Activated CD8-positive, alpha-beta memory T cell treated with anti-CD3 and anti-CD28 coated beads for 1 hour (primary cell): Measurements from ENCODE around the gene ATP2B1.
A peak's percentile ranks its signal among the peaks of the same experiment; 100 is the strongest.
"Not testable (repeated sequence)": the region's sequence is repeated elsewhere in the genome, so short reads cannot be mapped to it uniquely, and the experiment has no call there.

Experiments
- DNase-seq, 2 donors: peaks; one replicate each; pipeline ENCODE4 v3.0.0-alpha.2; 2020; ENCODE audit warnings: low read depth in 1 of 2; ENCODE audit errors: extremely low read depth in 1 of 2

ATP2B1 gene

DNA sequence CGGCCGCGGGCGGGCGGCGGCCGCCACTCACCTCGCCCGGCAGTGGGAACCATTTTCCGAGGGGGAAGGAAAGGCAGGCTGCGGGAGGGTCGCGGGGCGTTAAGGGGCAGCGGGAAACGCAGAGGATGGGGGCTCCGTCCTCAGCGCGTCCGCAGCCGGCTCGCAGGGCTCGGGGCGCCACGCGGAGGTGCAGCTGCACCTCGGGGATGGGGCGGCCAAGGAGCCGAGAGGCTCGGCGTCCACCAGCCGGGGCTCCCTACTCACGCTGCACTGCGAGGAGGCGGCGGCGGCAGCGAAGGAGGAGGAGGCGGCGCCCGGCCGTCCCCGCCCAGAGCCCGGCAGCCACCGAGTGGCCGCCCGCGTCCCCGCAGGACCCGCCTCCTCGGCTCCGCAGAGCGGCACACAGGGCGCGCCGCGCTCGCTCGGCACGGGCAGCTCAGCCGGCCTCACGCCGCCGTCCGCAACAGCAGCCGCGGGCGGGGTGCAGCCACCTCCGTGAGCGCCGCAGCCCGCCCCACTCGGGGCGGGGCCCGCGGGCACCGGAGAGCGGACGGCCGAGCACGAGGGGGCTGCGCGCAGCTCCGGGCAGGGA, at the start of gene ATP2B1:
Gene ATP2B1 (minus strand): TSS at position 274 of the 592 bp plus-strand sequence. CDS start 52,952 bp downstream, outside the sequence.
- DNase-seq: peak; percentile 57 to 76

DNA sequence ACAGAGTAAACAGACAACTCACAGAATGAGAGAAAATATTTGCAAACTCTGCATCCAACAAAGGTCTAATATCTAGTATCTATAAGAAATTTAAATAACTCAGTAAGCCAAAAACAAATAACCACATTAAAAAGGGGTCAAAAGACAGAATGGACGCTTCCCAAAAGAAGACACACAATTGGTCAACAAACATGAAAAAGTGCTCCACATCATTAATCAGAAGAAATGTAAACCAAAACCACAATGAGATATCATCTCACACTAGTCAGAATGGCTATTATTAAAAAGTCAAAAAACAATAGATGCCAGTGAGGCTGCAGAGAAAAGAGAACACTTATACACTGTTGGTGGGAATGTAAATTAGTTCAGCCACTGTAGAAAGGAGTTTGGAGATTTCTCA, 49.3 kb upstream of the ATP2B1 start:
- not testable (repeated sequence) for DNase-seq

DNA sequence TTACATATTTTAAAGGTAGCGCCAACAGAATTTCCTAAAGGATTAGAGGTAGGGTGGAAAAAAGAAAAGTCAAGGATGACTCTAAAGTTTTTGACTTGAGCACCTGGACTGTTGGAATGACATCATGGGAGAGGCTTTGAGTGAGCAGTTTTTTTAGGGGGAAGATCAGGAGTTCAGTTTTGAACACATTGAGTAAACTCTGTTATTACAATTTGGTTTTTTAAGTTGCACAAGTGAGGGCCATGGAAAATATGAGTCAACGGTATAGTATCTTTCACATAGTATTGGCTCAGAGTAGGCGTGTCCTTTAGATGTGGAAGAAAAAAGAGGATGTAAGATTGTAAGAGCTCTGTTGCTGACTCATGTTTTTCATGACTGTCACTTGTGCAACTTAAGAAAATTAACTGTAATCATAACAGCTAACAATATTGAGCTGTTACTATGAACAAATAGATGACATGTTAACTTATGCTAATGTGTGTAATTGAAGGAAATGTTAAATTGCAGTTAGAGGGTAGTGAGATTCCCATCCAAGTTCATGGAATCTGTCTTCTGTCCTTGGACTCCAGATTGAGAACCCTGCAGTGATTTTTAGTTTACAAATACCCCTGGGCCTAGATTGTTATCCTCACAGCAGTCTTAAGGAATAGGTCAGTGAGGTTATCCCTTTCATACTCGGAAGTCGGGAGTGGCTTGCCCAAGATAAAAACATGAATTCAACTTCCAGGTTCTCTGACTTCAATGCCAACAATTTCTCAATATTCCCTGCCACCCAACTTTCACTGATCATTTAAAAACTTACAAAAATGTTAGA, 48.2 kb upstream of the ATP2B1 start:
- no peak for DNase-seq

DNA sequence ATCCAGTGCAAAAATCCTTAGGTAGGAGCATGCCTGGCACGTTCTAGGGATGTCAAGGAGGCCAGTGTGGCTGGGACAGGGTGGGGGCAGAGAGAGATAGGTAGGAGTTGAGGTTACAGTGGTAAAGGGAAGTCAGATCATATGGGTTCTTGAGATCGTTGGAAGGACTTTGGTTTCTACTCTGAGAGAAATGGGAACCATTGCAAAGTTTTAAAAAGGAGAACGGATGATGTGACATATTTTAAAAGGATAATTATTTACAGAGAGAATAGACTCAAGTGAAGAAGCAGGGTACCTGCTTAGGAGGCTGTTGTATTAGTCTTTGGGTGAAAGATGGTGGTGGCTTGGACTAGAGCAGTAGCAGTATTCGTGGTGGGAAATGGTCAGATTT, 47.6 kb upstream of the ATP2B1 start:
- DNase-seq: no peak

DNA sequence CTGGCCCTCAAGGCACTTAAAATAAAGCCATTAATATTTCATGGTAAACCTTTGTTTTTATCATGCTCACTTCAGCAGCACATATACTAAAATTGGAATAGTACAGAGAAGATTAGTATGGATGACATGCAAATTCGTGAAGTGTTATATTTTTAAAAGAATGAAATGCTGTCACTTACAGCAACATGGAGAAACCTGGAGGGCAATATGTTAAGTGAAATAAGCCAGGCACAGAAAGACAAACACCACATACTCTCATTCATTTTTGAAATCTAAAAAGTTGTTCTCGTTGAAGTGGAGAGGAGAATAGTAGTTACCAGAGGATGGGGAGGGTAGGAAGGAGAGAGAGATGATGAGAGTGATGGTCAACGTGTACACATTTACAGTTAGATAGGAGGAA, 45.4 kb upstream of the ATP2B1 start:
- no peak for DNase-seq

DNA sequence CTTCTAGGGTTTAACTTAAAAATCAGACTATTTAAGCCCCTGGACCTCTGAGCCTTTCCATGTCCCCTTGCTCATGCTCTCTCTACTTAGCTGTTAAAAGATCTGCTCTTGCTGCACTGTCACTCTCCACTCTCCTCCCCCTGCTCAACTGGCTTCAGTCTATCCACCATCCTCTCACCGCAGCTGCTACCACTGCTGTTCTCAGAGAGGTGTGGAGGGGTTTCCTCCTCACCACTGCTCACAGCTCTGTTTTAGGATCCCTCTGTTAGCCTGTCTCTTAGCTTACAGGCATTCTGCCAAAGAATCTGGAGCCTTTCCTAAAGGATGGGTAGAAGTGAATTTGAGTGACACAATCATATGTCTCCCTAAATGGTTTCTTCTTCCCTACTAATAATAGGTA, 43.7 kb upstream of the ATP2B1 start:
- DNase-seq: no peak

DNA sequence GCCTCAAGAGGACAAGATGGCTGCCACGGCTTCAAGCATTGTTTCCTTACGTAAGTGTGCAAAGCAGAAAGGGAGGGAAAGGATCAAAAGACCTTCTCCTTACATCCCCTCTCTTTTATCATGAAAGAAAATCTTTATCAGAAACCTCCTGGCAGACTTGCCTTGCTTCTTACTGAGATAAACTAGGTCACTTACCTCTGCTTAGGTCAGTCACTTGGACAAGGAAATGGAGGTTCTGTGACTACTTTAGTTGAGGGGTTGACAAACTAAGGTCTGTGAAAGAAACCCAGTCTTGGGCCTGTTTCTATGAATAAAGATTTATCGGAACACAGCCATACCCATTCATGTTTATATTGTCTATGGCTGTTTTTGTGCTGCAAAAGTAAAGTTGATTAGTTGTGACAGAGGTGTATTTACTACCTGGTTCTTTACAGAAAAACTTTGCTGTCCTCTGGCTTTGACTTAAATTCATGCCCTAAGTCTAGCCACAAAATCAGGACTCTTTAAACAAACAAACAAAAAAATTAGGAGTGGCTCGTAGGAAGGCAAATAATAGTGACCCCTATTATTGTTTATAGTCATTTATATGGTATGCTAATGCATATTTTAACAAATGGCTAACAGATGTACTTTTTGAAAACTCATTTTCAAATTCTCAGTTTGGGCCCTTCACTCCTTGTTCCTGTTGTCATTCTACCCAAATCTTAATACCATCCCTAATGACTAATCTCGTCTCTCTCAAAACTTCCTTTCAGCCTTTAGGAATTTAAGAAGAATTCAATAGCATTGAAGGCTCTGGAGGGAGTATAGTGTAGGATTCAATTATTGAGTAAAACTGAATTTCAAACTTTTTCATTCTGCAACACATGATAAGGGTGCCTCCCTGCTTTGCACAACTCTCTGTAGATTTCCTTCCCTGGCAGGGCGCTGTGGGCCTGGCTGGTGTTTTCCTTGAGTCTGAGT, 42.0 kb upstream of the ATP2B1 start:
- DNase-seq: no peak

DNA sequence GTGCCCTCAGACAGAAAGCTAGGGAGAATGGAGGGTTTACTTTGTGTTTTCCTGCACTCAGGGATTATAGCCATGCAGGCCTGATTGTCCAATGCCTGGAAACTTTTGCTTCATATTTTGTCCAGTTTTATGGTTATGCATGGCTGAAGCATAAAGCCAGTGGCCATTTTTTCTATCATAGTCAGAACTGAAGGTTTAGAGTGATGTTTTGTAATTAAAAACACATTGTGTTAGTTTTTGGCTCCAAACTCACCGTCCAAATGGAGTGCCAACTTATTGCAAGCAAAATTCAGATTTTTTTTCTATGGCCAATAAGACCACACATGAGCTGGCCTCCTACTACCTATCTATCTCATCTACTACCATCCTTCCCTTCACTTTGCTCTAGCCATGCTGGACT, 40.2 kb upstream of the ATP2B1 start:
- no peak for DNase-seq

DNA sequence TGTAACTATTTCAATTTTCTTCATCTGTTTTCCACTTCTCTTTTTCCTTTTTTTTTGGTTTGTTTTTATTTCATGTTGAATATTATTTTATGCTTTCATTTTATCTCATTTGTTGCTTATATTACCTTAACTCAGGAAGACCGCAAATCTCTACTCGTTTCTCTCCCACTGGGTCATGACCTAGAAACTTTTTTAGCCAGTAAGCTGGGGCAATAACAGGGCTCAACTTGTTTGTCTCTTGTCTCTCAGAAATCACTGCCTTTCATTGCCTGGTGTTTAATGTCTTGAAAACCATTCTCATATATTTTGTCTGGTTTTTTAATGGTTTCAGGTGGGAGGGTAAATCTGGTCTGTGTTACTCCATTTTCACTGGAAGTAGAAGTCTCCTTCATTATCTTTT, 36.6 kb upstream of the ATP2B1 start:
- no peak for DNase-seq

DNA sequence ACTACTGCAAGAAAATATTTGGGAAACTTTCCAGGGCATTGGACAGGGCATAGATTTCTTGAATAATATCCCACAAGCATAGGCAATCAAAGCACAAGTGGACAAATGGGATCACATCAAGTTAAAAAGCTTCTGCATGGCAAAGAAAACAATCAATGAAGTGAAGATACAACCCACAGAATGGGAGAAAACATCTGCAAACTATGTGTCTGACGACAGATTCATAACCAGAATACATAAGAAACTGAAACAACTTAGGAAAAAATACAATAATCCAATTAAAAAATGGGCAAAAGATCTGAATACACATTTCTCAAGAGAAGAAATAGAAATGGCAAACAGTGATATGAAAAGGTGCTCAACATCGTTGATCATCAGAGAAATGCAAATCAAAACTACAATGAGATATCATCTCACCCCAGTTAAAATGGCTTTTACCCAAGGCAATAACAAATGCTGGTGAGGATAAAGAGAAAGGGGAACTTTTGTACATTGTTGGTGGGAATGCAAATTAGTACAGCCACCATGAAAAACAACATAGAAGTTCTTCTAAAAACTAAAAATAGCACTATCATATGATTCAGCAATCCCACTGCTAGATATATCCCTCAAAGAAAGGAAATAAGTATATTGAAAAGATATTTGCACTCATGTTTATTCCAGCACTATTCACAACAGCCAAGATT, 33.8 kb upstream of the ATP2B1 start:
- no peak for DNase-seq

DNA sequence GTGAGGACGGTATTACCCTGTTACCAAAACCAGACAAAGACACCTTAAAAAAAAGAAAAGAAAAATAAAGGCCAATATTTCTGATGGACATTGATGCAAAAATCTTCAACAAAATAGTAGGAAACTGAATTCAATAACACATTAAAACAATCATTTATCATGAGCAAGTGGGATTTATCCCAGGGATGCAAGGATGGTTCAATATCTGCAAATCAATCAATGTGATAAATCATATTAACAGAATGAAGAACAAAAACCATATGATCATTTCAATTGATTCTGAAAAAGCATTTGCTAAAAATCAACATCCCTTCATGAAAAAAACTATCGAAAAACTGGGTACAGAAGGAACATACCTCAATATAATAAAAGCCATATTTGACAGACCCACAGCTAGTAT, 32.3 kb upstream of the ATP2B1 start:
- DNase-seq: no peak

DNA sequence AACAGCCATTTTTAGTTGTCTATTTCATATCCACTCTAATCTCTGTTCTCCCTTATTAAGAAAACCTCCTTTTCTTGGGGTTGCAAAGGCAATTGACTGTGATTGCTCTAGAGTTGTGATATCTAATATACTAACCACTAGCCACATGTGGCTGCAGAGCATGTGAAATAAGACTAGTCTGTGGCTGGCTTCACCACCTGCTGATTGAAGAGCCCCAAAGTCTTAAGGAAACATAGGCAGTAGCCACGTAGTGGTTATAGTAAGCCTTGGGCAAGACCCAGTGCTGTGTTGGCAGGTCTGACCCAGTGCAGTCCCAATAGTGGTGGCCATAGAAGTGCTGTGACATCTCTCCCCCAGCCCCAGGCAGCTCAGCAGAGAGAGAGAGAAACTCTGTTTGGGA, 28.4 kb upstream of the ATP2B1 start:
- no peak for DNase-seq

DNA sequence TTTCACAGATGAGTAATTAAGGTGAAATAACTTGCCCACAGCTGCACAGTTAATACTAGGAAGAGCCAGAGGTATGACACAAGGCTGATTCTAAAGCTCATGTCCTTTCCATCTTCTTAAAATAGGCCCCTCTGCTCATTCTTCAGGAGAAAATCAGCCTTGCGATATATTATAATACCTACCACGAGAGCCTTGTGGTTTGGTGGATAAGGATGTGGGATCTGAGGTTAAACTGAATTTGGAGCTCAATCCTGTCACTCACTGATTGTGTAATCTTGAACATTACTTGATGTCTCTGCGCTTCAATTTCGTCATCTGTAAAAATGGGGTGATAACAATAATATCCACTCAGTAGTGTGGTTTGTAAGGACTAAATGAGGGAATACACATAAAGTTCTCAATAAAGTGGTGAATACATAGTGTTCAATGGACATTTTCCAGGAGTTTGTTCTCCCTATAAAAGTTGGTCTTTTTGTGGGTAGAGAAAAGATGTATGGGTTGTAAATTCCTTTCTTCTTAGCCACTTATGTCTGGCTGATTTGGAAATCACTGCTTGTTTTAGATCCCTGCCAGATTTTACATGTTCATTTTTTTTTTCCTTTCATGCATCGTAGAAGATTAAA, 25.1 kb upstream of the ATP2B1 start:
- DNase-seq: no peak

DNA sequence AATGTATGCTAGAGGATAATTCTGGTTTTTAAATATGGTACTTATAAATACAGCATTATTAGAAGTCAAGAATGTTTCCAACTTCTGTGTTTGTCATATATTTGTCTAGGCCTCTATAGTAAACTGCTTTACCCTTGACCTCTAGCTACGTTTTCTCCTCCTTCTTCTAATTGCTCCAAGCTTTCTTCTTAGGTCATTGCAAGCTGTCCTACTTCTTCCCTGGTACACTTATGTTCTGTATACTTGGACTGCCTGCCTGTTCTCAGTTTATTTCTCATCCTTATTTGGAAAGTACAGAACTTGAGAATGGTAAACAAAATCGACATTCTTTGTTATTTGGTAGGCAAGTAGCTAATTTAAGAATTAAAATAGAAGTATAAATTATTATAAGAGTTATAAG, 23.9 kb upstream of the ATP2B1 start:
- no peak for DNase-seq

DNA sequence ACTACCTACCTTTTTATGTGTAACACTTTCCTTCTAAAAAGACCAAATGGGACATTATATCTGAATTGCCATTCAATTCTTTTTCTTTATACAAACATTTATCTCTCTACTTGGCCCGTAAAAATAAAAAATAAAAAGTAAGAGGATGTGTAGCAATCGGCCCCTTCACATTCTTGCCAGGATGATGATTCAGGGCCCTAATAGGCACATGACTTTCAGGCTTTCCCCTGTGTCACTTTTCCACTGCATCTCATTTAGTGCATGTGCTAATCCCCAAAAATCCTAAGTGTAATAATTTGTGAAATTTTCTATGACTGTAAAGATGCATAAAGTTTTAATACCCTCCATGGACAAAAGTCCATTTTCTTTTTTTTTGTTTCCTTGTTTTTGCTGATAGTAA, 23.0 kb upstream of the ATP2B1 start:
- no peak for DNase-seq

DNA sequence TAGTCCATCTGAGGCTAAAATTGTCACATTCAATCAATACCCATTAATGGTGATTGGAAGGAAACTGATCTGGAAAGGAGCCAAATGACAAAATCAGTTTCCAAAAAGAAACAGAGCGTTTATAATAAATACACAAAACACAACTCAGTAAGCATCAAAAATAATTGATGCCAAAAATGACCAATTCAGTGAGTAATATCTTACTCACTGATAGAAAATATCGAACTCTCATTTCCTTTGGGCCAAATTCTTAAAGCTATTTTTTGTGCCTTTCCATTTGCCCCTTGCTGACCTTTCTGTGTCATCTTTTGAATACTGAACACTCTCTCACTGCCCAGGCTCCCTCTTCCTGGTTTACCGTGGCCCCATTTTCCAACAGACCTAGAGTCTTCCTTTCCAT, 22.5 kb upstream of the ATP2B1 start:
- no peak for DNase-seq

DNA sequence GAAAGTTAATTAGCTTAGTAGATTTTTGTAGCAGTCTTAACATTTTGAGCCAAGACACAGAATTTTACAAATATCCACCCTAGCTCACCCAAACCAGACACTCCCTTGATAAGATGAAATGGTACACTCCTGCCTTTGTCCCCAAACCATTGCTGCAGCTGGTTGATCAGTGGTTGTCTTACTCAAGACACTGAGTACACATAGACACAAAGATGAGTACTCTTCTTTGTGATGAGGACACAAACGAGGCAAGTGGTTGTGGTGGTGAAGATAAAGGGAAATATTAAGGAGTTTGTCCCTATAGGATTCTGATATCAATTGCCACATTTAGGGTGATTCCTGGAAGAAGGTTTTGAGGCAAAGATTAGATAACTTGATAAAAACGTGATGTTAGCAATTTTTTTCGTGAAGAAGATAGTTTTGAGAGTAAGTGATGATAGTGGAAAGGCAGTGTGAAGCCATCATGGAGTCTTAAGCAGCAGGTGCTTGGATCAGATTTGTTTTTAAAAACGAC, 21.4 kb upstream of the ATP2B1 start:
- no peak for DNase-seq

DNA sequence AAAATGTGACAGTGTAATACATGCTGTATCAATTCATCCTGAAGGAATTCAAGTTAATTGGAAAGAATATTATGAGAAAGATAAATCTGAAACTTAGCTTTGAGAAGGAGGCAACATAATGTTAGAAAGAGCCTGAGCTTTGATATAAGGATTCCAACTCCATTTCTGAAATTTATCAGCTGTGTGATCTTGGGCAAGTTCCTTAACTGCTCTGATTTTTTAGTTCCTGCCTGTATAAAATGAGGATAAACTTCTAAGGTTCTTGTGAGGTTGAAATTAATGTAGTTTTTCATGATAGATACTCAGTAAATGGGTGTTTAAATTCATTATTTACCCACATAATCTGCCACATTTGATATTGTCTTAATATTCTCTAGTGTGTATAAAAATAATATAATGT, 14.6 kb upstream of the ATP2B1 start:
- DNase-seq: no peak

DNA sequence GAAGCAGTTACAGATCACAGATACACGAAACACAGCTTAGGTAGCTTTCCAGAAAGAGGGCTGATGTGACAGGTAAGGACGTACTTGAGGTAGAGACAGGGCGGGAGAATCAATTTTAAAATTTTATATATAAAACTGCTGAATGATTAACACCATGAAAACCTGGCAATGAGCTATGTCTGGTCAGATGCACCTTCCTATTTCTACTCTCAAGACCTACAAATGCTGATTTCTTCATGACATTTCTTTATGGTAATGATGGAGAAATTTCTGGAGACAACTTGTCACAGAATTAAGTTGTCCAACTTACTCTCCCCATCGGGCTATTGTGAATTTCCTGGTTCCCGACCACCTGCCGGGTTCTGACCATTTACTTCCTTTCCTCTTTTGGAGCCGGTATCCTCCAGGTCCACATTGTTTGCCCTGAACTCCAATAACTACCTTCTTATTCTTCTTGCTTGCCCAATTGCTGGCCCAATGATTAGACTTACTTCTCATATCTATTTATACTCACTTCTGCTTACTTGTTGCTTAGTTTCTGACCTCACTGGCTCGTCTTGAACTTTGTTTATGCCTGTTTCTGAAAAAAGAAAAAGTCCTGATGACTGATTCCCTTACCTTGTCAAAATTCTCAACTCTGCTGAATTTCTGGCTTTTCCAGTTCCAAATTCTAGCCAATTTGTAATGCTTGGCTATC, 12.8 kb upstream of the ATP2B1 start:
- DNase-seq: no peak
